Body of pancreas (tissue), 4 donors: ENCODE measurements around the gene VWA2.

Experiments used
- CTCF ChIP-seq, 7 experiments: fragments of 450-650 bp in 4 of 7; fragments of 200-600 bp in 3 of 7; sonication (generic) in 3 of 7; IDR thresholded peaks; one replicate each; pipeline ENCODE4 v1.5.1; 2016 to 2019; ENCODE audit warnings: antibody characterized with exemption in 7 of 7
- POLR2A ChIP-seq, 3 donors: fragments of 450-650 bp; IDR thresholded peaks; one replicate each; pipeline ENCODE4 v1.6.1; 2016; ENCODE audit warnings: antibody characterized with exemption in 3 of 3, mild to moderate bottlenecking in 2 of 3

- TF ChIP-seq CTCF (IDR thresholded peaks at IDR 0.05) (no peak), POLR2A (IDR thresholded peaks at IDR 0.05) (no peak)
These were observed 30.7 kb upstream of the VWA2 start for GRCh38 chr10:114208351-114208750.
